ENCODE measurements around the gene CDNF.
A peak's percentile ranks its signal among the peaks of the same experiment; 100 is the strongest.

CDNF gene

GRCh38 chr10:14784459-14785055 lies 53.3 kb downstream of the CDNF start:
- DNase-seq, result no peak

- DNase-seq, result peak in 1 of 3 donors; percentile 27
These were observed 55.0 kb downstream of the CDNF start for GRCh38 chr10:14782691-14783363.

GRCh38 chr10:14781763-14782162 lies 56.1 kb downstream of the CDNF start:
- DNase-seq, result no peak

- DNase-seq, result no peak
These were observed 58.7 kb downstream of the CDNF start for GRCh38 chr10:14779001-14779651.

GRCh38 chr10:14776546-14776945 lies 61.3 kb downstream of the CDNF start:
- no peak for DNase-seq

GRCh38 chr10:14775656-14776055 lies 62.2 kb downstream of the CDNF start:
- no peak for DNase-seq

- DNase-seq, result no peak
These were observed 63.0 kb downstream of the CDNF start, which contains the start of gene FAM107B for GRCh38 chr10:14774797-14775196. Gene FAM107B, minus strand, starts transcription at chr10:14774897. Its CDS starts 234 bp downstream, at chr10:14774663.

- no peak for DNase-seq
These were observed 63.6 kb downstream of the CDNF start for GRCh38 chr10:14774214-14774580.

GRCh38 chr10:14773551-14774213 lies 64.2 kb downstream of the CDNF start:
- DNase-seq, result no peak

GRCh38 chr10:14772399-14772798 lies 65.4 kb downstream of the CDNF start:
- no peak for DNase-seq

- no peak for DNase-seq
These were observed 66.9 kb downstream of the CDNF start for GRCh38 chr10:14770927-14771326.
